Psoas muscle (tissue), 8 donors: ENCODE results near the gene NUMB. TPM values are rescaled to one million over a fixed set of nuclear protein-coding genes. Genes with fewer than 3 reads are reported as not detected.
A peak's percentile ranks its signal among the peaks of the same experiment; 100 is the strongest.

Experiments used
- ATAC-seq, 4 donors: fragments of 200-7000 bp; cut with Tn5 transposase; one replicate each; pipeline ENCODE4 v1.9.1; 2020; ENCODE audit warnings: moderate library complexity in 3 of 4, mild to moderate bottlenecking in 2 of 4
- DNase-seq, 2 donors: peaks; one replicate each; pipeline ENCODE4 v3.0.0-alpha.2; 2020
- H3K27ac ChIP-seq: fragments of 200-600 bp; one replicate; pipeline ENCODE4 v1.8.0; 2022
- H3K27me3 ChIP-seq, 3 donors: fragments of 200-600 bp in 1 of 3; one replicate each; pipeline versions ENCODE4 v1.6.1 to v1.8.0; 2013 to 2022; ENCODE audit warnings: low read length in 2 of 3, mild to moderate bottlenecking in 2 of 3, moderate library complexity in 1 of 3; ENCODE audit not compliant: insufficient read depth in 3 of 3
- H3K36me3 ChIP-seq, 2 donors: fragments of 200-600 bp in 1 of 2; one replicate each; pipeline versions ENCODE4 v1.6.1 to v1.8.0; 2013 to 2022; ENCODE audit warnings: low read depth in 1 of 2, mild to moderate bottlenecking in 1 of 2, moderate library complexity in 1 of 2; ENCODE audit not compliant: insufficient read depth in 1 of 2
- H3K4me1 ChIP-seq: fragments of 200-600 bp; one replicate; pipeline ENCODE4 v1.8.0; 2022
- H3K4me3 ChIP-seq: fragments of 200-600 bp; one replicate; pipeline ENCODE4 v1.8.0; 2022; ENCODE audit warnings: mild to moderate bottlenecking
- H3K9me3 ChIP-seq: fragments of 200-600 bp; one replicate; pipeline ENCODE4 v1.8.0; 2022
- WGBS, 3 donors: extraction: QIAGEN DNeasy Blood & Tissue Kit; methylation state at CpG; one replicate each; pipeline versions ENCODE4 v1.1.6 to v1.1.7; 2013; 5-methylcytosine and 5-hydroxymethylcytosine counted together
- intact Hi-C, 2 donors: fragments of 100-400 bp; cut with DNase I; formaldehyde crosslinking; loops; one replicate each; pipeline versions ENCODE4 v1.11.0 to v1.14.2; 2022
- polyA plus RNA-seq, 3 donors: library from polyadenylated mRNA; stranded (reverse); fragments of 200-250 nt; gene quantifications; one replicate each; pipeline ENCODE4 v1.2.3, GENCODE V29; 2013
- total RNA-seq, 4 donors: library from RNA; stranded (reverse); fragmentation: NEBNext Ultra II Directional in 2 of 4; extraction: Animal tissue kit (Norgen Biotek cat#: 25700) in 2 of 4; gene quantifications; one replicate each; pipeline versions ENCODE4 v1.2.1 to v1.2.4, GENCODE V29; 2021 to 2023
- TF ChIP-seq, protein P1 (sequence below): fragments of 200-600 bp; IDR thresholded peaks from one replicate; pipeline ENCODE4 v1.8.0; 2022; ENCODE audit warnings: antibody characterized with exemption
- donor health status: healthy with polysubstance abuse.
- donor health status: DM: no; HTN: no; CAD: no; lungs with moderate emphysema.
- donor health status: Bipolar disorder and iron deficiency.
- donor health status: healthy.
- donor health status: DM: yes; HTN: yes; CAD: no.
- donor health status: DM: no; HTN: no; CAD: no.
- donor health status: DM: no; HTN: no; CAD: no.
- donor health status: DM: yes; HTN: yes; CAD: no.

NUMB gene
- total and polyA plus RNA-seq, 7 donors, result 12.5 to 26.4 (median 24.6) TPM

DNA sequence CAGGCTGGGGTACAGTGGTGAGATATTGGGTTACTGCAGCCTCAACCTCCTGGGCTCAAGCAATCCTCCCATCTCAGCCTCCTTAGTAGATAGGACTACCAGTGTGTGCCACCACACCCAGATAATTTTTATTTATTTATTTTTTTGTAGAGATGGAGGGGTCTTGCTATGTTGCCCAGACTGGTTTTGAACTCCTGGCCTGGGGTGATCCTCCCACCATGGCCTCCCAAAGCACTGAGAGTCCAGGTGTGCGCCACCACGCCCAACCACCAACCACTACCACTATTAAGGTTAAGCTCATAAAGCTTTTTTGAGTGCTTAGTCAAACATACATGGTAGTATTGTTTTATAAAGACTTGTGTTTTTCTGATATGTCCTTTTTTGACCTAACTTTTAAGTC, 36.2 kb upstream of the NUMB start:
- TF ChIP-seq, protein P1, sequence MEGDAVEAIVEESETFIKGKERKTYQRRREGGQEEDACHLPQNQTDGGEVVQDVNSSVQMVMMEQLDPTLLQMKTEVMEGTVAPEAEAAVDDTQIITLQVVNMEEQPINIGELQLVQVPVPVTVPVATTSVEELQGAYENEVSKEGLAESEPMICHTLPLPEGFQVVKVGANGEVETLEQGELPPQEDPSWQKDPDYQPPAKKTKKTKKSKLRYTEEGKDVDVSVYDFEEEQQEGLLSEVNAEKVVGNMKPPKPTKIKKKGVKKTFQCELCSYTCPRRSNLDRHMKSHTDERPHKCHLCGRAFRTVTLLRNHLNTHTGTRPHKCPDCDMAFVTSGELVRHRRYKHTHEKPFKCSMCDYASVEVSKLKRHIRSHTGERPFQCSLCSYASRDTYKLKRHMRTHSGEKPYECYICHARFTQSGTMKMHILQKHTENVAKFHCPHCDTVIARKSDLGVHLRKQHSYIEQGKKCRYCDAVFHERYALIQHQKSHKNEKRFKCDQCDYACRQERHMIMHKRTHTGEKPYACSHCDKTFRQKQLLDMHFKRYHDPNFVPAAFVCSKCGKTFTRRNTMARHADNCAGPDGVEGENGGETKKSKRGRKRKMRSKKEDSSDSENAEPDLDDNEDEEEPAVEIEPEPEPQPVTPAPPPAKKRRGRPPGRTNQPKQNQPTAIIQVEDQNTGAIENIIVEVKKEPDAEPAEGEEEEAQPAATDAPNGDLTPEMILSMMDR, result no peak
- 97 to 100% (median 98%) methylated on average over 2 of the region's 2 CpGs for WGBS, 3 donors
- H3K27ac ChIP-seq, result no peak overlapping the region
- peaks cover 18% of the 10 kb centered on the region for H3K4me1 ChIP-seq
- intact Hi-C loops, result loop anchor here in 1 of 2 donors (5.0 kb wide), 1 partner anchor 118 kb away; the partner anchor contains the start of gene ACOT6
- peaks cover 0 to 45% of the 10 kb centered on the region in 2 donors for H3K36me3 ChIP-seq
- no peak overlapping the region for H3K4me3 ChIP-seq
- ATAC-seq (no peak), DNase-seq (no peak)
- no peaks in the 10 kb centered on the region for H3K27me3 ChIP-seq
- H3K9me3 ChIP-seq, result no peaks in the 10 kb centered on the region

DNA sequence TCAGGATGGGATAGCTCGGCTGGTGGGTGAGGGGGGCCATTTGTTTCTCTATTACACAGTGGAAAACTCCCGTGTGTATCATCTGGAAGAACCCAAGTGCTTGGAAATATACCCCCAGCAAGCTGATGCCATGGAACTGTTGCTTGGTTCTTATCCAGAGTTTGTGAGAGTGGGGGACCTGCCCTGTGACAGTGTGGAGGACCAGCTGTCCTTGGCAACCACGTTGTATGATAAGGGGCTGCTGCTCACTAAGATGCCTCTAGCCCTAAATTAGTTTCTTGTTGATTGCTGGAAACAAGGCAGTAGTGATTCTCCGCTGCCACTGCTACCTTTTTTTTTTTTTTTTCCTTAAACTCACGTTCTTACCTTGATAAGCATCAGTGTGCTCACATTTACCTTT, 34.3 kb upstream of the NUMB start:
- peaks cover 18% of the 10 kb centered on the region for H3K4me1 ChIP-seq
- TF ChIP-seq, protein P1, result no peak
- WGBS, 3 donors, result 60 to 75% (median 62%) methylated on average over 5 of the region's 5 CpGs
- intact Hi-C loops, result loop anchor here in 1 of 2 donors (5.0 kb wide), 1 partner anchor 120 kb away; the partner anchor contains the start of gene ACOT6
- H3K27ac ChIP-seq, result no peak overlapping the region
- peak overlapping the region; percentile 80 for H3K4me3 ChIP-seq
- H3K36me3 ChIP-seq, result peaks cover 0 to 30% of the 10 kb centered on the region in 2 donors
- DNase-seq (no peak), ATAC-seq (no peak)
- H3K27me3 ChIP-seq, result no peaks in the 10 kb centered on the region
- no peaks in the 10 kb centered on the region for H3K9me3 ChIP-seq

DNA sequence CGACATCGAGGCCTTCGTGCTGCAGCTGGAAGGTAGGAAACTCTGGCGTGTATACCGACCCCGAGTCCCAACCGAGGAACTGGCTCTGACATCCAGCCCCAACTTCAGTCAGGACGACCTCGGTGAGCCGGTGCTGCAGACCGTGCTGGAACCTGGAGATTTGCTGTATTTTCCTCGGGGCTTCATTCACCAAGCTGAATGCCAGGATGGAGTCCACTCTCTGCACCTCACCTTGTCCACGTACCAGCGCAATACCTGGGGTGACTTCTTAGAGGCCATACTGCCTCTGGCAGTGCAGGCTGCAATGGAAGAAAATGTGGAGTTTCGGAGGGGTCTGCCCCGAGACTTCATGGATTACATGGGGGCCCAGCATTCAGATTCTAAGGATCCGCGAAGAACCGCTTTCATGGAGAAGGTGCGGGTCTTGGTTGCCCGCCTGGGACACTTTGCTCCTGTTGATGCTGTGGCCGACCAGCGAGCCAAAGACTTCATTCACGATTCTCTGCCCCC, 33.8 kb upstream of the NUMB start:
- ATAC-seq, result no peak

DNA sequence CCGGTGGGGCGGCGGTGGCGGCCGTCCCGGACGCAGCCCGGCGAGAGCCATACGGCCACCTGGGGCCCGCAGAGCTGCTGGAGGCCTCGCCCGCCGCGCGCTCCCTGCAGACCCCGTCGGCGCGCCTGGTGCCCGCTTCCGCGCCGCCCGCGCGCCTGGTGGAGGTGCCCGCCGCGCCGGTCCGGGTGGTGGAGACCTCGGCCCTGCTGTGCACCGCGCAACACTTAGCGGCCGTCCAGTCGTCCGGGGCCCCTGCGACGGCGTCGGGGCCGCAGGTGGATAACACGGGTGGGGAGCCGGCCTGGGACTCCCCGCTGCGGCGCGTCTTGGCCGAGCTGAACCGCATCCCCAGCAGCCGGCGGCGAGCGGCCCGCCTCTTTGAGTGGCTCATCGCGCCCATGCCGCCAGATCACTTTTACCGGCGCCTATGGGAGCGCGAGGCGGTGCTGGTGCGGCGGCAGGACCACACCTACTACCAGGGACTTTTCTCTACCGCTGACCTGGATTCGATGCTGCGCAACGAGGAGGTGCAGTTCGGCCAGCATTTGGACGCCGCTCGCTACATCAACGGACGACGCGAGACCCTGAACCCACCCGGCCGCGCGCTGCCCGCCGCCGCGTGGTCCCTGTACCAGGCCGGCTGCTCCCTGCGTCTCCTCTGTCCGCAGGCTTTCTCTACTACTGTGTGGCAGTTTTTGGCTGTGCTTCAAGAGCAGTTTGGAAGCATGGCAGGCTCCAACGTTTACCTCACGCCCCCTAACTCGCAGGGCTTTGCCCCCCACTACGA, 33.1 kb upstream of the NUMB start:
- Histone ChIP-seq H3K4me3 (peak overlapping the region; percentile 80), H3K27ac (peak overlapping the region; percentile 79), H3K27me3 (no peaks in the 10 kb centered on the region), H3K36me3 (peaks cover 0 to 20% of the 10 kb centered on the region in 2 donors), H3K4me1 (peaks cover 18% of the 10 kb centered on the region), H3K9me3 (no peaks in the 10 kb centered on the region)
- TF ChIP-seq, protein P1, result no peak
- 0 to 1% (median 0%) methylated on average over 48 to 94 of the region's 94 CpGs for WGBS, 3 donors
- DNase-seq, result peak; percentile 64 to 76
- intact Hi-C loops, result loop anchor here in 1 of 2 donors (5.0 kb wide), 1 partner anchor 121 kb away; the partner anchor contains the start of gene ACOT6
- ATAC-seq, result peak; percentile 65 to 71 (median 68)

More for the DNA sequence above, 33.8 kb upstream of the NUMB start:
- intact Hi-C loops, result loop anchor here in 1 of 2 donors (5.0 kb wide), 1 partner anchor 120 kb away; the partner anchor contains the start of gene ACOT6
- Histone ChIP-seq H3K27me3 (no peaks in the 10 kb centered on the region), H3K4me3 (peak overlapping the region; percentile 80), H3K9me3 (no peaks in the 10 kb centered on the region), H3K36me3 (peaks cover 0 to 25% of the 10 kb centered on the region in 2 donors), H3K27ac (no peak overlapping the region), H3K4me1 (peaks cover 18% of the 10 kb centered on the region)
- 51 to 56% (median 53%) methylated on average over 24 of the region's 24 CpGs for WGBS, 3 donors
- DNase-seq, result no peak
- TF ChIP-seq, protein P1, result no peak
